Measurements from ENCODE around the gene MRPS30. TPM values are rescaled to one million over a fixed set of nuclear protein-coding genes. Genes with fewer than 3 reads are reported as not detected.
"Not testable (repeated sequence)": the region's sequence is repeated elsewhere in the genome, so short reads cannot be mapped to it uniquely, and the experiment has no call there.

Gene MRPS30
- total RNA-seq, 1 donor from 2014 or later = 40.7 TPM

GRCh38 chr5:44774279-44774880 is 34.4 kb upstream of the MRPS30 start:
- Mint-ChIP-seq H3K4me3 (ENCODE audit: unreplicated experiment) (no peak overlapping the region), H3K36me3 (ENCODE audit: unreplicated experiment) (no peaks in the 10 kb centered on the region), H3K27ac (ENCODE audit: unreplicated experiment) (no peak overlapping the region), H3K9me3 (ENCODE audit: unreplicated experiment) (no peaks in the 10 kb centered on the region), H3K27me3 (ENCODE audit: unreplicated experiment) (no peaks in the 10 kb centered on the region), H3K4me1 (ENCODE audit: low read depth, unreplicated experiment) (peaks cover 9% of the 10 kb centered on the region)
- peak; percentile 65 for TF ChIP-seq CTCF (IDR thresholded peaks at IDR 0.05; ENCODE audit: partially characterized antibody, unreplicated experiment)
- no peak for DNase-seq

GRCh38 chr5:44779167-44779566 is 29.6 kb upstream of the MRPS30 start:
- Mint-ChIP-seq H3K27me3 (ENCODE audit: unreplicated experiment) (peaks cover 2% of the 10 kb centered on the region), H3K4me1 (ENCODE audit: low read depth, unreplicated experiment) (no peaks in the 10 kb centered on the region), H3K9me3 (ENCODE audit: unreplicated experiment) (no peaks in the 10 kb centered on the region), H3K4me3 (ENCODE audit: unreplicated experiment) (no peak overlapping the region), H3K36me3 (ENCODE audit: unreplicated experiment) (no peaks in the 10 kb centered on the region), H3K27ac (ENCODE audit: unreplicated experiment) (no peak overlapping the region)
- no peak for TF ChIP-seq CTCF (IDR thresholded peaks at IDR 0.05; ENCODE audit: partially characterized antibody, unreplicated experiment)
- DNase-seq = no peak

- no peak overlapping the region for H3K27ac Mint-ChIP-seq (ENCODE audit: unreplicated experiment)
- TF ChIP-seq CTCF (IDR thresholded peaks at IDR 0.05; ENCODE audit: partially characterized antibody, unreplicated experiment) = no peak
- no peak for DNase-seq
- peaks cover 4% of the 10 kb centered on the region for H3K9me3 Mint-ChIP-seq (ENCODE audit: unreplicated experiment)
- H3K4me1 Mint-ChIP-seq (ENCODE audit: low read depth, unreplicated experiment) = no peaks in the 10 kb centered on the region
- H3K4me3 Mint-ChIP-seq (ENCODE audit: unreplicated experiment) = no peak overlapping the region
- peaks cover 18% of the 10 kb centered on the region for H3K36me3 Mint-ChIP-seq (ENCODE audit: unreplicated experiment)
- H3K27me3 Mint-ChIP-seq (ENCODE audit: unreplicated experiment) = peaks cover 2% of the 10 kb centered on the region
Observed at GRCh38 chr5:44783634-44784315, 25.0 kb upstream of the MRPS30 start.

- peaks cover 35% of the 10 kb centered on the region for H3K36me3 Mint-ChIP-seq (ENCODE audit: unreplicated experiment)
- H3K4me1 Mint-ChIP-seq (ENCODE audit: low read depth, unreplicated experiment) = no peaks in the 10 kb centered on the region
- no peak for DNase-seq
- no peak for TF ChIP-seq CTCF (IDR thresholded peaks at IDR 0.05; ENCODE audit: partially characterized antibody, unreplicated experiment)
- no peak overlapping the region for H3K4me3 Mint-ChIP-seq (ENCODE audit: unreplicated experiment)
- peaks cover 2% of the 10 kb centered on the region for H3K27me3 Mint-ChIP-seq (ENCODE audit: unreplicated experiment)
- H3K27ac Mint-ChIP-seq (ENCODE audit: unreplicated experiment) = no peak overlapping the region
- peaks cover 6% of the 10 kb centered on the region for H3K9me3 Mint-ChIP-seq (ENCODE audit: unreplicated experiment)
Observed at GRCh38 chr5:44787731-44788130, 21.0 kb upstream of the MRPS30 start.

GRCh38 chr5:44789372-44789995 is 19.3 kb upstream of the MRPS30 start:
- H3K27ac Mint-ChIP-seq (ENCODE audit: unreplicated experiment); H3K4me1 Mint-ChIP-seq (ENCODE audit: low read depth, unreplicated experiment); H3K27me3 Mint-ChIP-seq (ENCODE audit: unreplicated experiment); H3K4me3 Mint-ChIP-seq (ENCODE audit: unreplicated experiment); DNase-seq; H3K9me3 Mint-ChIP-seq (ENCODE audit: unreplicated experiment): not testable (repeated sequence)
- H3K36me3 Mint-ChIP-seq (ENCODE audit: unreplicated experiment) = peaks cover 41% of the 10 kb centered on the region

- H3K4me3 Mint-ChIP-seq (ENCODE audit: unreplicated experiment); H3K27ac Mint-ChIP-seq (ENCODE audit: unreplicated experiment); H3K4me1 Mint-ChIP-seq (ENCODE audit: low read depth, unreplicated experiment); DNase-seq; H3K9me3 Mint-ChIP-seq (ENCODE audit: unreplicated experiment); H3K27me3 Mint-ChIP-seq (ENCODE audit: unreplicated experiment): not testable (repeated sequence)
- H3K36me3 Mint-ChIP-seq (ENCODE audit: unreplicated experiment) = peaks cover 44% of the 10 kb centered on the region
Observed at GRCh38 chr5:44792031-44792673, 16.6 kb upstream of the MRPS30 start.

Measured in glutamatergic neuron (in vitro differentiated cells).